HFF-Myc (cell line): Measurements from ENCODE around the gene GIPC1.

Experiments used
- DNase-seq: peaks from one replicate; pipeline ENCODE4 v3.0.0-alpha.2; 2011; ENCODE audit warnings: low read depth; ENCODE audit errors: extremely low read depth
- H3K4me3 ChIP-seq: replicated peaks from 2 replicates; pipeline ENCODE4 v1.5.1; 2011; ENCODE audit warnings: low read depth, mild to moderate bottlenecking, control low read depth, low read length
- TF ChIP-seq, protein P1 (sequence below): IDR thresholded peaks from 2 replicates; pipeline ENCODE4 v1.5.1; 2012; ENCODE audit warnings: mild to moderate bottlenecking, low read depth, low read length, control low read depth; ENCODE audit errors: missing control alignments

GIPC1 gene

GRCh38 chr19:14479309-14479974 is 16.5 kb downstream of the GIPC1 start:
- TF ChIP-seq, protein P1, sequence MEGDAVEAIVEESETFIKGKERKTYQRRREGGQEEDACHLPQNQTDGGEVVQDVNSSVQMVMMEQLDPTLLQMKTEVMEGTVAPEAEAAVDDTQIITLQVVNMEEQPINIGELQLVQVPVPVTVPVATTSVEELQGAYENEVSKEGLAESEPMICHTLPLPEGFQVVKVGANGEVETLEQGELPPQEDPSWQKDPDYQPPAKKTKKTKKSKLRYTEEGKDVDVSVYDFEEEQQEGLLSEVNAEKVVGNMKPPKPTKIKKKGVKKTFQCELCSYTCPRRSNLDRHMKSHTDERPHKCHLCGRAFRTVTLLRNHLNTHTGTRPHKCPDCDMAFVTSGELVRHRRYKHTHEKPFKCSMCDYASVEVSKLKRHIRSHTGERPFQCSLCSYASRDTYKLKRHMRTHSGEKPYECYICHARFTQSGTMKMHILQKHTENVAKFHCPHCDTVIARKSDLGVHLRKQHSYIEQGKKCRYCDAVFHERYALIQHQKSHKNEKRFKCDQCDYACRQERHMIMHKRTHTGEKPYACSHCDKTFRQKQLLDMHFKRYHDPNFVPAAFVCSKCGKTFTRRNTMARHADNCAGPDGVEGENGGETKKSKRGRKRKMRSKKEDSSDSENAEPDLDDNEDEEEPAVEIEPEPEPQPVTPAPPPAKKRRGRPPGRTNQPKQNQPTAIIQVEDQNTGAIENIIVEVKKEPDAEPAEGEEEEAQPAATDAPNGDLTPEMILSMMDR: no peak
- DNase-seq: no peak

GRCh38 chr19:14478113-14478545 is 17.8 kb downstream of the GIPC1 start:
- no peak overlapping the region for H3K4me3 ChIP-seq
- DNase-seq: no peak
- TF ChIP-seq, protein P1: no peak

More at GRCh38 chr19:14479309-14479974, 16.5 kb downstream of the GIPC1 start:
- H3K4me3 ChIP-seq: no peak overlapping the region

GRCh38 chr19:14477418-14478112 is 18.4 kb downstream of the GIPC1 start:
- no peak overlapping the region for H3K4me3 ChIP-seq
- TF ChIP-seq, protein P1: no peak
- DNase-seq: no peak

- TF ChIP-seq, protein P1: no peak
- DNase-seq: no peak
- no peak overlapping the region for H3K4me3 ChIP-seq
Observed at GRCh38 chr19:14476673-14477401, 19.1 kb downstream of the GIPC1 start.

DNA sequence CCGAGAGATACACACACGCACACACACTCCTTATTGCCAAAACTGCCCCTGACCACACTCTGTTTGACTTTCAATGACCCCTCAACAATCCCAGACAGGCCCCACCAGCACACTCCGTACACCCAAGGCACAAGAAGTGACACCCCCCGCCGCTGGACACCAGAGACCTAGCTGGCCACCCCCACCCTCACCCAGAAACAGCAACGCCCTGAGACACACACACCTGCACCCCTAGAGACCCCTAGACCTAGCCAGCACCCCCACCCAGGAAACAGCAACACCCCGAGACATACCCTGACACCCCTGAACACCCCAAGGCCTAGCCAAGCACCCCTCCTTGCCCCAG is 19.6 kb downstream of the GIPC1 start:
- TF ChIP-seq, protein P1: no peak
- no peak for DNase-seq
- H3K4me3 ChIP-seq: no peak overlapping the region

GRCh38 chr19:14475251-14476073 is 20.5 kb downstream of the GIPC1 start, which contains the start of gene PTGER1:
PTGER1 (minus strand) TSS chr19:14475354; CDS start chr19:14474320, 1,034 bp downstream.
- TF ChIP-seq, protein P1: peak; percentile 53
- DNase-seq: no peak
- H3K4me3 ChIP-seq: peak within 1 kb of the TSS; percentile 35
